Measurements from ENCODE around the gene PRSS57. TPM values are rescaled to one million over a fixed set of nuclear protein-coding genes. Genes with fewer than 3 reads are reported as not detected.

Gene PRSS57
- total RNA-seq, 1 donor from 2014 or later = not detected

DNA sequence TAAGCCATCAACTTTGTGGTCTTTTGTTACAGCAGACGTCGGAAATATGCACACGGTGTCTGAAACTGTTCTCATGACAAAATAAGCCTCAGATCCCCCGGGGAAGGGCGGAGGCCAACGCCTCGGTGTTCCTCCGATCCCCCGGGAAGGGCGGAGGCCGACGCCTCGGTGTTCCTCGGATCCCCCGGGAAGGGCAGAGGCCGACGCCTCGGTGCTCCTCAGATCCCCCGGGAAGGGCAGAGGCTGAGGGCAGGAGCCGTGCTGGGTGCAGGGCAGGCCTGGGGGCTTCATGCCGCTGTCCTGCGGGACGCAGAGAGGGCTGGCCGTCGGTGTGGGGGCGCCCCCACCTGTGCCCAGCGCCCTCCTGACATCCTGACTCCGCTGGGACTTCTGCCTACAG lies 50.9 kb downstream of the PRSS57 start:
- no peak for DNase-seq (ENCODE audit: extremely low spot score, unreplicated experiment)
- Mint-ChIP-seq H3K27me3 (ENCODE audit: unreplicated experiment) (no peaks in the 10 kb centered on the region), H3K27ac (ENCODE audit: unreplicated experiment) (no peak overlapping the region), H3K4me3 (ENCODE audit: unreplicated experiment) (no peak overlapping the region), H3K36me3 (ENCODE audit: unreplicated experiment) (peaks cover 8% of the 10 kb centered on the region), H3K9me3 (ENCODE audit: unreplicated experiment) (no peaks in the 10 kb centered on the region), H3K4me1 (ENCODE audit: unreplicated experiment) (peaks cover 4% of the 10 kb centered on the region)
- TF ChIP-seq, protein P1, sequence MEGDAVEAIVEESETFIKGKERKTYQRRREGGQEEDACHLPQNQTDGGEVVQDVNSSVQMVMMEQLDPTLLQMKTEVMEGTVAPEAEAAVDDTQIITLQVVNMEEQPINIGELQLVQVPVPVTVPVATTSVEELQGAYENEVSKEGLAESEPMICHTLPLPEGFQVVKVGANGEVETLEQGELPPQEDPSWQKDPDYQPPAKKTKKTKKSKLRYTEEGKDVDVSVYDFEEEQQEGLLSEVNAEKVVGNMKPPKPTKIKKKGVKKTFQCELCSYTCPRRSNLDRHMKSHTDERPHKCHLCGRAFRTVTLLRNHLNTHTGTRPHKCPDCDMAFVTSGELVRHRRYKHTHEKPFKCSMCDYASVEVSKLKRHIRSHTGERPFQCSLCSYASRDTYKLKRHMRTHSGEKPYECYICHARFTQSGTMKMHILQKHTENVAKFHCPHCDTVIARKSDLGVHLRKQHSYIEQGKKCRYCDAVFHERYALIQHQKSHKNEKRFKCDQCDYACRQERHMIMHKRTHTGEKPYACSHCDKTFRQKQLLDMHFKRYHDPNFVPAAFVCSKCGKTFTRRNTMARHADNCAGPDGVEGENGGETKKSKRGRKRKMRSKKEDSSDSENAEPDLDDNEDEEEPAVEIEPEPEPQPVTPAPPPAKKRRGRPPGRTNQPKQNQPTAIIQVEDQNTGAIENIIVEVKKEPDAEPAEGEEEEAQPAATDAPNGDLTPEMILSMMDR (IDR thresholded peaks at IDR 0.05) = no peak

DNA sequence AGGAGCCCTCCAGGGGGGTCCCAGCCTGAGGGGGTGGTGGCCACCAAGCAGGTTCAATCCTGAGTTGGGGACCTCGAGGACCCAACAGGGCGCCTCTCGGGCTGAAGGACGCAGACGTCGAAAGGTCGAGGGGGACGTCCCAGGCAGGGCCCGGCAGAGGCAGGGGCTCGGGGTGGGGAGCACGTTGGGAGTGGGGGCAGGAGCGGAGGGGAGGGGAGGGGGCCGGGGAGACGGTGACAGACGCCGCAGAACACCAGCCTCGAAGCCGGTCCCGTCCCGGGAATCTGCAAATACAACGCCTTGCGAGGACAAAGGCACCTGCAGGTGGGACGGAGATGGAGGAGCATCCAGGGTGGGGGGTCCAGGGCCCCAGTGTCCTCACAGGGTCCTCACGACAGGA lies 51.5 kb downstream of the PRSS57 start:
- H3K27ac Mint-ChIP-seq (ENCODE audit: unreplicated experiment) = no peak overlapping the region
- H3K4me3 Mint-ChIP-seq (ENCODE audit: unreplicated experiment) = no peak overlapping the region
- TF ChIP-seq, protein P1 (IDR thresholded peaks at IDR 0.05) = no peak

DNA sequence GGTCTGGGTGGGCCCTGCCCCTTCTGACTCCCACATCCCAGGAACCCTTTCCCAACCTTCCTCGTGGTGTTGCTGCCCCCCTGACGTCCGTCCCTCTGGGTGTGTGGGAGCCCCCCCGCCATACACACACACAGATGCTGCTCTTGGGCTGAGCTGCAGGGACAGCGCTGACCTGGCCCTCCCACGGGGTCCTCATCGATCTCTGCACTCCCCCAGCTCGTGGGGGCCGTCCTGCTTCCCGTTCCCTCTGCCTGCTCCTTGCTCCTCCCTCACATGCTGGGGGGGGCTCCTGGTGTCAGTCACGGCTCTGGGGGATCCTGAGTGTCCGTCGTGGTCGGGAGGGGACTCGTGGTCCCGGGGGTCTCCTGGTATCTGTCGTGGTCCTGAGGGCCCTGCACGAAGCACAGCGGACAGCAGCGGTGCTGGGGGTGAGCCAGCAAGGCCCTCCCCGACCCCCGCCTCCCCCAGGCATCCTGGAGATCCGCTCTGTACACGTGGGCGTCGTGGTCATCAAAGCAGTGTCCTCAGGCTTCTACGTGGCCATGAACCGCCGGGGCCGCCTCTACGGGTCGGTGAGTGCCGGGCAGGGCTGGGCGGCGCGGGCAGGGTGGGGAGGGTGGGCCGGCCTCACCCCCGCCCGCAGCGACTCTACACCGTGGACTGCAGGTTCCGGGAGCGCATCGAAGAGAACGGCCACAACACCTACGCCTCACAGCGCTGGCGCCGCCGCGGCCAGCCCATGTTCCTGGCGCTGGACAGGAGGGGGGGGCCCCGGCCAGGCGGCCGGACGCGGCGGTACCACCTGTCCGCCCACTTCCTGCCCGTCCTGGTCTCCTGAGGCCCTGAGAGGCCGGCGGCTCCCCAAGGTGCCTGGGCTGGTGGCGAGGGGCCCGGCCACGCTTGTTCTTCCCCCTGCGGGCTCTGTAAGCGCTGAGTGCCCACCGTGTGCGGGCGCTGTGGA lies 52.2 kb downstream of the PRSS57 start:
- H3K27me3 Mint-ChIP-seq (ENCODE audit: unreplicated experiment) = no peaks in the 10 kb centered on the region
- H3K36me3 Mint-ChIP-seq (ENCODE audit: unreplicated experiment) = peaks cover 8% of the 10 kb centered on the region
- peaks cover 8% of the 10 kb centered on the region for H3K4me1 Mint-ChIP-seq (ENCODE audit: unreplicated experiment)
- no peaks in the 10 kb centered on the region for H3K9me3 Mint-ChIP-seq (ENCODE audit: unreplicated experiment)
- no peak overlapping the region for H3K4me3 Mint-ChIP-seq (ENCODE audit: unreplicated experiment)
- DNase-seq (ENCODE audit: extremely low spot score, unreplicated experiment) = no peak
- TF ChIP-seq, protein P1 (IDR thresholded peaks at IDR 0.05) = no peak
- H3K27ac Mint-ChIP-seq (ENCODE audit: unreplicated experiment) = no peak overlapping the region

More for the DNA sequence above, 51.5 kb downstream of the PRSS57 start:
- no peak for DNase-seq (ENCODE audit: extremely low spot score, unreplicated experiment)
- Mint-ChIP-seq H3K27me3 (ENCODE audit: unreplicated experiment) (no peaks in the 10 kb centered on the region), H3K4me1 (ENCODE audit: unreplicated experiment) (peaks cover 8% of the 10 kb centered on the region), H3K36me3 (ENCODE audit: unreplicated experiment) (peaks cover 8% of the 10 kb centered on the region), H3K9me3 (ENCODE audit: unreplicated experiment) (no peaks in the 10 kb centered on the region)

DNA sequence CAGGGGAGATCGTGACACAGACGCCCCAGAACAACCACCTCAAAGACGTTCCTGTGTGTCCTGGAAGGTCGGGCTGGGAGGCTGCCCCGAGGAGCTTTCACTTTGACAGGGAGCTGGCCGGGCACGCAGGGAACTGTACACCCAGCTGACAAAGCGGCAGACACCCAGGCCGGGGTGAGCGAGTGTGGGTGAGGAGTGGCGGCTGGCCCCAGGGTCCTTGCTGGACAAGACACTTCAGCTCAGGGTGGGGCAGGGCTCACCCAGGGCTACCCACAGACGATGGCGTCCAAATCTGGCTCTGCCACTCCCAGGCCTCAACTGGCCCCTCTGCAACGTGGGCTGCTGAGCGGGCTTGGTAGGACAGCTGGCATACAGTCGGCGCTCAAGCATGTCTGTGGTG lies 53.5 kb downstream of the PRSS57 start:
- no peaks in the 10 kb centered on the region for H3K27me3 Mint-ChIP-seq (ENCODE audit: unreplicated experiment)
- H3K27ac Mint-ChIP-seq (ENCODE audit: unreplicated experiment) = no peak overlapping the region
- H3K9me3 Mint-ChIP-seq (ENCODE audit: unreplicated experiment) = no peaks in the 10 kb centered on the region
- no peak for DNase-seq (ENCODE audit: extremely low spot score, unreplicated experiment)
- peaks cover 5% of the 10 kb centered on the region for H3K36me3 Mint-ChIP-seq (ENCODE audit: unreplicated experiment)
- no peak overlapping the region for H3K4me3 Mint-ChIP-seq (ENCODE audit: unreplicated experiment)
- peaks cover 8% of the 10 kb centered on the region for H3K4me1 Mint-ChIP-seq (ENCODE audit: unreplicated experiment)
- TF ChIP-seq, protein P1 (IDR thresholded peaks at IDR 0.05) = no peak

DNA sequence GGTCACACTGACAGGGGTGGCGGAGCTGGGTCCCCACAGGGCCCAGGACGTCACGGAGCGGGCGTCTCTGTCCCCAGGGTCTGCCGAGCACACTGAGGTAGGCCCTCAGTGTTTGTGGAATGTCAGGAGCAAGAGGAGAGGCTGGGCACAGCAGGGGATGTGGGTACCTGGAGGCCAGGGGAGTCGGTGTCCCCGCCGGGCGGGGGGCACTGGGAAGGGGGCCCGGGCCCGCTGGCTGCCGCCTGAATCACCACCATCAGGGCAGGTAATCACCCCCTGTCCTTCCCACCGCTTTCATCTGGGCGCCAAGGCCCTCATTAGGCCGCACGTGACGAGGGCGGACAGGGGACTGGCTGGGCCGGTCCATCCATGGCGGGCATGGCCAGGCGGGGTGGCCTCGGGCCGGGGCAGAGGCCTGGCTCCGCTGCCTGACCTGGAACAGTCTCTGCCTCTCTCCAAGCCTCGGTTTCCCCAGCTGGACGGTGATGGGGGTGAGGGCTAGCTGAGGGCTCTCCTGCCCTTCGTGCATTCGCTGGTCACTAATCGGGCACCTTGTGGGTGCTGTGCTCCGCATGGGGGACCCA lies 54.6 kb downstream of the PRSS57 start:
- no peak overlapping the region for H3K27ac Mint-ChIP-seq (ENCODE audit: unreplicated experiment)
- no peaks in the 10 kb centered on the region for H3K9me3 Mint-ChIP-seq (ENCODE audit: unreplicated experiment)
- H3K36me3 Mint-ChIP-seq (ENCODE audit: unreplicated experiment) = peaks cover 2% of the 10 kb centered on the region

More for the DNA sequence above, 54.6 kb downstream of the PRSS57 start:
- no peaks in the 10 kb centered on the region for H3K27me3 Mint-ChIP-seq (ENCODE audit: unreplicated experiment)
- H3K4me1 Mint-ChIP-seq (ENCODE audit: unreplicated experiment) = peaks cover 8% of the 10 kb centered on the region
- TF ChIP-seq, protein P1 (IDR thresholded peaks at IDR 0.05) = no peak
- H3K4me3 Mint-ChIP-seq (ENCODE audit: unreplicated experiment) = no peak overlapping the region
- no peak for DNase-seq (ENCODE audit: extremely low spot score, unreplicated experiment)
